IgD-negative memory B cell (primary cell): Measurements from ENCODE around the gene TMEM244. TPM values are rescaled to one million over a fixed set of nuclear protein-coding genes. Genes with fewer than 3 reads are reported as not detected.
"Not testable (repeated sequence)": the region's sequence is repeated elsewhere in the genome, so short reads cannot be mapped to it uniquely, and the experiment has no call there.

ENCODE experiments used
- H3K27ac Mint-ChIP-seq, 3 donors: one replicate each; pipeline ENCODE4 v1.8.0; 2020 to 2022; ENCODE audit warnings: mild to moderate bottlenecking in 3 of 3, mixed read lengths in 3 of 3, moderate library complexity in 1 of 3
- H3K27me3 Mint-ChIP-seq: one replicate; pipeline ENCODE4 v1.8.0; 2021; ENCODE audit warnings: mixed read lengths
- H3K36me3 Mint-ChIP-seq: one replicate; pipeline ENCODE4 v1.8.0; 2020; ENCODE audit warnings: mild to moderate bottlenecking, mixed read lengths
- H3K4me1 Mint-ChIP-seq, 3 donors: one replicate each; pipeline ENCODE4 v1.8.0; 2020 to 2022; ENCODE audit warnings: mixed read lengths in 3 of 3, mild to moderate bottlenecking in 1 of 3
- H3K4me3 Mint-ChIP-seq, 4 donors: one replicate each; pipeline ENCODE4 v1.8.0; 2020 to 2022; ENCODE audit warnings: mild to moderate bottlenecking in 4 of 4, mixed read lengths in 4 of 4, moderate library complexity in 3 of 4
- H3K9me3 Mint-ChIP-seq, 3 donors: one replicate each; pipeline ENCODE4 v1.8.0; 2020 to 2021; ENCODE audit warnings: mixed read lengths in 3 of 3, mild to moderate bottlenecking in 1 of 3
- polyA plus RNA-seq: library from polyadenylated mRNA; unstranded; fragments of 300-500 nt; fragmentation: Illumina TruSeq; gene quantifications from one replicate; pipeline ENCODE4 v1.2.3, GENCODE V29; 2021

The TMEM244 gene
- polyA plus RNA-seq, 1 donor from 2014 or later: 0.84 TPM

GRCh38 chr6:129882510-129883023 is 21.5 kb upstream of the TMEM244 start:
- Mint-ChIP-seq H3K36me3 (peaks cover 3% of the 10 kb centered on the region), H3K4me3 (peak overlapping the region; percentile 3 to 82 (median 67)), H3K9me3 (peaks cover 2 to 20% (median 15%) of the 10 kb centered on the region in 3 donors), H3K27ac (peak overlapping the region; percentile 23 to 95 (median 91)), H3K27me3 (no peaks in the 10 kb centered on the region), H3K4me1 (peaks cover 13 to 27% (median 17%) of the 10 kb centered on the region in 3 donors)

- not testable (repeated sequence) for H3K27me3 Mint-ChIP-seq, H3K4me3 Mint-ChIP-seq, H3K36me3 Mint-ChIP-seq
- peaks cover 26 to 42% (median 30%) of the 10 kb centered on the region in 3 donors for H3K4me1 Mint-ChIP-seq
- H3K27ac Mint-ChIP-seq: peak overlapping the region in 1 of 3 donors; percentile 46
- H3K9me3 Mint-ChIP-seq: peaks cover 5 to 22% (median 19%) of the 10 kb centered on the region in 3 donors
These were observed 16.8 kb upstream of the TMEM244 start for GRCh38 chr6:129877894-129878293.

GRCh38 chr6:129875610-129876520 is 14.8 kb upstream of the TMEM244 start:
- no peaks in the 10 kb centered on the region for H3K36me3 Mint-ChIP-seq
- peak overlapping the region; percentile 13 to 85 (median 17) for H3K27ac Mint-ChIP-seq
- H3K4me3 Mint-ChIP-seq: peak overlapping the region; percentile 48 to 86 (median 75)

GRCh38 chr6:129874837-129875236 is 13.7 kb upstream of the TMEM244 start:
- Mint-ChIP-seq H3K4me1 (peaks cover 16 to 27% (median 19%) of the 10 kb centered on the region in 3 donors), H3K9me3 (peaks cover 4 to 16% (median 5%) of the 10 kb centered on the region in 3 donors), H3K27me3 (no peaks in the 10 kb centered on the region), H3K36me3 (no peaks in the 10 kb centered on the region), H3K27ac (peak overlapping the region in 2 of 3 donors; percentile 4 to 34), H3K4me3 (no peak overlapping the region)

More at GRCh38 chr6:129875610-129876520, 14.8 kb upstream of the TMEM244 start:
- Mint-ChIP-seq H3K27me3 (no peaks in the 10 kb centered on the region), H3K9me3 (peaks cover 5 to 20% (median 10%) of the 10 kb centered on the region in 3 donors), H3K4me1 (peaks cover 17 to 26% (median 19%) of the 10 kb centered on the region in 3 donors)

GRCh38 chr6:129872586-129872985 is 11.5 kb upstream of the TMEM244 start:
- Mint-ChIP-seq H3K27ac (no peak overlapping the region), H3K27me3 (no peaks in the 10 kb centered on the region), H3K36me3 (no peaks in the 10 kb centered on the region), H3K4me3 (no peak overlapping the region), H3K9me3 (peaks cover 2 to 4% (median 2%) of the 10 kb centered on the region in 3 donors), H3K4me1 (peaks cover 16 to 28% (median 23%) of the 10 kb centered on the region in 3 donors)

GRCh38 chr6:129871221-129871620 is 10.1 kb upstream of the TMEM244 start:
- peaks cover 0 to 4% (median 2%) of the 10 kb centered on the region in 3 donors for H3K9me3 Mint-ChIP-seq
- no peaks in the 10 kb centered on the region for H3K27me3 Mint-ChIP-seq
- no peak overlapping the region for H3K27ac Mint-ChIP-seq
- peaks cover 12 to 32% (median 29%) of the 10 kb centered on the region in 3 donors for H3K4me1 Mint-ChIP-seq
- H3K4me3 Mint-ChIP-seq: no peak overlapping the region
- no peaks in the 10 kb centered on the region for H3K36me3 Mint-ChIP-seq

GRCh38 chr6:129867403-129867802 is 6.3 kb upstream of the TMEM244 start:
- Mint-ChIP-seq H3K4me3 (no peak overlapping the region), H3K9me3 (peaks cover 0 to 4% (median 2%) of the 10 kb centered on the region in 3 donors), H3K27ac (no peak overlapping the region), H3K27me3 (no peaks in the 10 kb centered on the region), H3K36me3 (no peaks in the 10 kb centered on the region), H3K4me1 (peaks cover 1 to 18% (median 15%) of the 10 kb centered on the region in 3 donors)

- Mint-ChIP-seq H3K36me3 (no peaks in the 10 kb centered on the region), H3K4me3 (no peak overlapping the region), H3K27ac (no peak overlapping the region), H3K27me3 (no peaks in the 10 kb centered on the region), H3K9me3 (peaks cover 0 to 4% (median 2%) of the 10 kb centered on the region in 3 donors), H3K4me1 (peaks cover 1 to 18% (median 15%) of the 10 kb centered on the region in 3 donors)
These were observed 5.6 kb upstream of the TMEM244 start for GRCh38 chr6:129866688-129867087.

GRCh38 chr6:129866256-129866655 is 5.1 kb upstream of the TMEM244 start:
- H3K4me3 Mint-ChIP-seq: no peak overlapping the region
- H3K27me3 Mint-ChIP-seq: no peaks in the 10 kb centered on the region
- no peaks in the 10 kb centered on the region for H3K36me3 Mint-ChIP-seq
- H3K4me1 Mint-ChIP-seq: peaks cover 1 to 18% (median 15%) of the 10 kb centered on the region in 3 donors
- H3K9me3 Mint-ChIP-seq: peaks cover 0 to 4% (median 2%) of the 10 kb centered on the region in 3 donors
- no peak overlapping the region for H3K27ac Mint-ChIP-seq

GRCh38 chr6:129865013-129865412 is 3.9 kb upstream of the TMEM244 start:
- Mint-ChIP-seq H3K9me3 (peaks cover 0 to 4% (median 2%) of the 10 kb centered on the region in 3 donors), H3K27me3 (no peaks in the 10 kb centered on the region), H3K4me1 (peaks cover 1 to 25% (median 22%) of the 10 kb centered on the region in 3 donors), H3K36me3 (no peaks in the 10 kb centered on the region), H3K27ac (no peak overlapping the region), H3K4me3 (no peak overlapping the region)

GRCh38 chr6:129863664-129864063 is 2.5 kb upstream of the TMEM244 start:
- no peak overlapping the region for H3K27ac Mint-ChIP-seq
- no peak overlapping the region for H3K4me3 Mint-ChIP-seq
- peaks cover 0 to 4% (median 2%) of the 10 kb centered on the region in 3 donors for H3K9me3 Mint-ChIP-seq
- peaks cover 1 to 21% (median 17%) of the 10 kb centered on the region in 3 donors for H3K4me1 Mint-ChIP-seq
- no peaks in the 10 kb centered on the region for H3K36me3 Mint-ChIP-seq
- no peaks in the 10 kb centered on the region for H3K27me3 Mint-ChIP-seq

GRCh38 chr6:129859524-129859923 is 1.6 kb downstream of the TMEM244 start:
- peak overlapping the region in 1 of 3 donors; percentile 14 for H3K27ac Mint-ChIP-seq
- no peaks in the 10 kb centered on the region for H3K36me3 Mint-ChIP-seq
- H3K4me1 Mint-ChIP-seq: peaks cover 1 to 8% (median 7%) of the 10 kb centered on the region in 3 donors
- no peaks in the 10 kb centered on the region for H3K27me3 Mint-ChIP-seq
- H3K9me3 Mint-ChIP-seq: peaks cover 0 to 3% (median 0%) of the 10 kb centered on the region in 3 donors
- H3K4me3 Mint-ChIP-seq: no peak overlapping the region

- H3K27me3 Mint-ChIP-seq: peaks cover under 1% of the 10 kb centered on the region
- no peak overlapping the region for H3K27ac Mint-ChIP-seq
- H3K36me3 Mint-ChIP-seq: no peaks in the 10 kb centered on the region
- no peak overlapping the region for H3K4me3 Mint-ChIP-seq
- peaks cover 0 to 3% (median 0%) of the 10 kb centered on the region in 3 donors for H3K9me3 Mint-ChIP-seq
- H3K4me1 Mint-ChIP-seq: peaks cover 1 to 10% (median 7%) of the 10 kb centered on the region in 3 donors
These were observed 3.3 kb downstream of the TMEM244 start for GRCh38 chr6:129857838-129858237.

- Mint-ChIP-seq H3K27ac (no peak overlapping the region), H3K4me1 (peaks cover 0 to 6% (median 0%) of the 10 kb centered on the region in 3 donors), H3K27me3 (peaks cover 4% of the 10 kb centered on the region)
These were observed 7.0 kb downstream of the TMEM244 start for GRCh38 chr6:129853996-129854711.

More at GRCh38 chr6:129853996-129854711, 7.0 kb downstream of the TMEM244 start:
- Mint-ChIP-seq H3K4me3 (no peak overlapping the region), H3K9me3 (peaks cover 0 to 3% (median 2%) of the 10 kb centered on the region in 3 donors), H3K36me3 (no peaks in the 10 kb centered on the region)
